Fibroblast of villous mesenchyme (primary cell): ENCODE measurements around the gene HNRNPM. TPM values are rescaled to one million over a fixed set of nuclear protein-coding genes. Genes with fewer than 3 reads are reported as not detected.
"Not testable (repeated sequence)": the region's sequence is repeated elsewhere in the genome, so short reads cannot be mapped to it uniquely, and the experiment has no call there.

Experiments used
- DNase-seq: peaks from one replicate; pipeline ENCODE4 v3.0.0-alpha.2; 2010; ENCODE audit warnings: low read depth
- H3K4me3 ChIP-seq: 2 replicates; pipeline ENCODE4 v1.5.1; 2011; ENCODE audit warnings: low read depth, mild to moderate bottlenecking, low read length
- CTCF ChIP-seq: IDR thresholded peaks from 2 replicates; pipeline ENCODE4 v1.5.1; 2012; ENCODE audit warnings: low read depth, mild to moderate bottlenecking, low read length; ENCODE audit not compliant: insufficient read depth
- total RNA-seq: library from RNA; depleted of rRNA; stranded (reverse); fragments of >200 nt; gene quantifications from 2 replicates; pipeline ENCODE4 v1.2.3, GENCODE V29; 2012

Gene HNRNPM
- total RNA-seq, 1 donor, result 41.9 TPM

GRCh38 chr19:8510589-8511115, 65.9 kb downstream of the HNRNPM start:
- no peak for TF ChIP-seq CTCF
- no peak overlapping the region for H3K4me3 ChIP-seq
- DNase-seq, result no peak

GRCh38 chr19:8511573-8512101, 66.9 kb downstream of the HNRNPM start:
- TF ChIP-seq CTCF, result no peak
- DNase-seq, result no peak
- no peak overlapping the region for H3K4me3 ChIP-seq

- DNase-seq, result no peak
- no peak overlapping the region for H3K4me3 ChIP-seq
- no peak for TF ChIP-seq CTCF
Measured at GRCh38 chr19:8512115-8512967, 67.6 kb downstream of the HNRNPM start.

GRCh38 chr19:8513036-8513686, 68.4 kb downstream of the HNRNPM start:
- DNase-seq, result no peak
- no peak for TF ChIP-seq CTCF
- H3K4me3 ChIP-seq, result peak overlapping the region; percentile 74

- H3K4me3 ChIP-seq, result peak within 1 kb of the TSS; percentile 74
- no peak for TF ChIP-seq CTCF
- peak; percentile 97 for DNase-seq
Measured at GRCh38 chr19:8513687-8514504, 69.1 kb downstream of the HNRNPM start, which contains the start of gene ZNF414. TSS of gene ZNF414 (minus strand) at chr19:8514167. CDS start at chr19:8514046, 121 bp downstream.

GRCh38 chr19:8514505-8515009, 69.8 kb downstream of the HNRNPM start:
- not testable (repeated sequence) for DNase-seq
- H3K4me3 ChIP-seq, result peak overlapping the region; percentile 74
